Medulla oblongata (tissue), 1 donor: ENCODE measurements around the gene TSPEAR.
"Not testable (repeated sequence)": the region's sequence is repeated elsewhere in the genome, so short reads cannot be mapped to it uniquely, and the experiment has no call there.

Experiments used
- DNase-seq: peaks from one replicate; pipeline ENCODE4 v3.0.0-alpha.2; 2015; ENCODE audit errors: extremely low spot score

The TSPEAR gene

GRCh38 chr21:44568667-44569556 lies 142.5 kb downstream of the TSPEAR start:
- DNase-seq = no peak

GRCh38 chr21:44568261-44568660 lies 143.1 kb downstream of the TSPEAR start:
- no peak for DNase-seq

- no peak for DNase-seq
Observed at GRCh38 chr21:44567481-44568171, 143.7 kb downstream of the TSPEAR start.

- DNase-seq = no peak
Observed at GRCh38 chr21:44566403-44566802, 145.0 kb downstream of the TSPEAR start.

- DNase-seq = no peak
Observed at GRCh38 chr21:44564886-44565598, 146.3 kb downstream of the TSPEAR start.

GRCh38 chr21:44564099-44564498 lies 147.3 kb downstream of the TSPEAR start:
- DNase-seq = no peak

- DNase-seq = no peak
Observed at GRCh38 chr21:44558695-44559094, 152.7 kb downstream of the TSPEAR start, which contains the start of gene KRTAP10-3. Gene KRTAP10-3 (minus strand): TSS chr21:44558795. CDS start chr21:44558715, 80 bp downstream.

- not testable (repeated sequence) for DNase-seq
Observed at GRCh38 chr21:44558329-44558675, 153.1 kb downstream of the TSPEAR start.

- DNase-seq = no peak
Observed at GRCh38 chr21:44557491-44558328, 153.7 kb downstream of the TSPEAR start.

GRCh38 chr21:44556879-44557278 lies 154.5 kb downstream of the TSPEAR start:
- no peak for DNase-seq

GRCh38 chr21:44555200-44555875 lies 156.0 kb downstream of the TSPEAR start:
- DNase-seq = no peak

GRCh38 chr21:44552681-44553080 lies 158.7 kb downstream of the TSPEAR start:
- DNase-seq = no peak

GRCh38 chr21:44552136-44552535 lies 159.2 kb downstream of the TSPEAR start:
- DNase-seq = no peak

GRCh38 chr21:44551340-44551961 lies 159.9 kb downstream of the TSPEAR start, which contains the start of gene KRTAP10-2:
Gene KRTAP10-2 (minus strand): TSS chr21:44551505. CDS start chr21:44551458, 47 bp downstream.
- no peak for DNase-seq

GRCh38 chr21:44550807-44551206 lies 160.6 kb downstream of the TSPEAR start:
- DNase-seq = no peak

GRCh38 chr21:44550285-44550684 lies 161.1 kb downstream of the TSPEAR start:
- DNase-seq = not testable (repeated sequence)

GRCh38 chr21:44549525-44550211 lies 161.7 kb downstream of the TSPEAR start:
- DNase-seq = no peak

GRCh38 chr21:44548922-44549321 lies 162.4 kb downstream of the TSPEAR start:
- no peak for DNase-seq

GRCh38 chr21:44548381-44548780 lies 163.0 kb downstream of the TSPEAR start:
- DNase-seq = no peak
